Duodenal mucosa (tissue), 2 donors: Measurements from ENCODE around the gene NYAP1.

Source experiments
- H3K27ac ChIP-seq: one replicate; pipeline ENCODE4 v1.7.0; 2013; ENCODE audit warnings: low read depth, low read length
- H3K27me3 ChIP-seq, 2 donors: one replicate each; pipeline ENCODE4 v1.7.0; 2013; ENCODE audit warnings: low read length in 2 of 2, control low read depth in 1 of 2; ENCODE audit not compliant: insufficient read depth in 2 of 2, control insufficient read depth in 1 of 2
- H3K36me3 ChIP-seq, 2 donors: one replicate each; pipeline ENCODE4 v1.7.0; 2013; ENCODE audit warnings: low read length in 2 of 2, control low read depth in 1 of 2; ENCODE audit not compliant: insufficient read depth in 2 of 2, control insufficient read depth in 1 of 2
- H3K4me1 ChIP-seq, 2 donors: one replicate each; pipeline ENCODE4 v1.7.0; 2013; ENCODE audit warnings: low read length in 2 of 2, control low read depth in 1 of 2; ENCODE audit not compliant: insufficient read depth in 2 of 2, control insufficient read depth in 1 of 2
- H3K4me3 ChIP-seq, 2 donors: one replicate each; pipeline ENCODE4 v1.7.0; 2013; ENCODE audit warnings: low read length in 2 of 2, low read depth in 1 of 2
- H3K9ac ChIP-seq, 2 donors: one replicate each; pipeline ENCODE4 v1.7.0; 2013; ENCODE audit warnings: low read length in 2 of 2, low read depth in 1 of 2
- H3K9me3 ChIP-seq, 2 donors: one replicate each; pipeline ENCODE4 v1.7.0; 2013; ENCODE audit warnings: low read length in 2 of 2, control low read depth in 1 of 2; ENCODE audit not compliant: control insufficient read depth in 1 of 2

The NYAP1 gene

GRCh38 chr7:100484673-100485045 lies 932 bp downstream of the NYAP1 start:
- no peak overlapping the region for H3K9ac ChIP-seq
- no peak overlapping the region for H3K27ac ChIP-seq
- H3K4me1 ChIP-seq: peaks cover 6 to 7% of the 10 kb centered on the region in 2 donors
- no peaks in the 10 kb centered on the region for H3K27me3 ChIP-seq
- H3K4me3 ChIP-seq: no peak overlapping the region
- H3K36me3 ChIP-seq: no peaks in the 10 kb centered on the region
- H3K9me3 ChIP-seq: no peaks in the 10 kb centered on the region

GRCh38 chr7:100485471-100485876 lies 1.7 kb downstream of the NYAP1 start:
- Histone ChIP-seq H3K27ac (no peak overlapping the region), H3K4me3 (no peak overlapping the region), H3K27me3 (no peaks in the 10 kb centered on the region), H3K9me3 (no peaks in the 10 kb centered on the region), H3K4me1 (peaks cover 6% of the 10 kb centered on the region in 2 donors), H3K9ac (no peak overlapping the region), H3K36me3 (no peaks in the 10 kb centered on the region)

- Histone ChIP-seq H3K27ac (no peak overlapping the region), H3K9ac (no peak overlapping the region)
These were observed 2.4 kb downstream of the NYAP1 start for GRCh38 chr7:100486111-100486636.

DNA sequence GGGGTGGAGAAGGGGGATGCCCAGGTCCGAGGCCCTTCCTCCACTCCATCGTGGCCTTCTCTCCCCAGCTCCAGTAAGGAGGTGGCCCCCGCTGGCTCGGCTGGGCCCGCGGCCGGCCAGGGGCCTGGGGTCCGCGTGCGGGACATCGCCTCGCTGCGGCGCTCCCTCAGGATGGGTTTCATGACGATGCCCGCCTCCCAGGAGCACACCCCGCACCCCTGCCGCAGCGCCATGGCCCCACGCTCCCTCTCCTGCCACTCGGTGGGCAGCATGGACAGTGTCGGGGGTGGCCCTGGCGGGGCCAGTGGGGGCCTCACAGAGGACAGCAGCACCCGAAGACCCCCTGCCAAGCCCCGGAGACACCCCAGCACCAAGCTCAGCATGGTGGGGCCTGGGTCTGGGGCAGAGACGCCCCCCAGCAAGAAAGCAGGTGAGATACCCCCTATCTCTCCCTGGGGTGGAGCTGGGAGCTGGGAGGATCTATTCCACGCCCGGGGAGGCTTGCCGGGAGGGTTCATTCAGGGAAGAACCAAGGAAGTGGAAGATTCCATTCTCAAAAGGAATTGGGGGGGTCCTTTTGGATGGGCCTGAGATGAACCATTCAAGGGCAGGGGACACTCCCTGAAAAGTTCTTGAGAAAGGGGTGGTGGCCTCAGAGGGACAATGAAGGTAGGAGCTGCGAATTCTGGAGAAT lies 3.2 kb downstream of the NYAP1 start:
- Histone ChIP-seq H3K27ac (no peak overlapping the region), H3K27me3 (no peaks in the 10 kb centered on the region), H3K4me3 (no peak overlapping the region), H3K9me3 (no peaks in the 10 kb centered on the region), H3K36me3 (no peaks in the 10 kb centered on the region), H3K4me1 (peaks cover 6% of the 10 kb centered on the region in 2 donors), H3K9ac (no peak overlapping the region)

More at GRCh38 chr7:100486111-100486636, 2.4 kb downstream of the NYAP1 start:
- Histone ChIP-seq H3K27me3 (no peaks in the 10 kb centered on the region), H3K9me3 (no peaks in the 10 kb centered on the region), H3K4me1 (peaks cover 6% of the 10 kb centered on the region in 2 donors), H3K4me3 (no peak overlapping the region), H3K36me3 (no peaks in the 10 kb centered on the region)

DNA sequence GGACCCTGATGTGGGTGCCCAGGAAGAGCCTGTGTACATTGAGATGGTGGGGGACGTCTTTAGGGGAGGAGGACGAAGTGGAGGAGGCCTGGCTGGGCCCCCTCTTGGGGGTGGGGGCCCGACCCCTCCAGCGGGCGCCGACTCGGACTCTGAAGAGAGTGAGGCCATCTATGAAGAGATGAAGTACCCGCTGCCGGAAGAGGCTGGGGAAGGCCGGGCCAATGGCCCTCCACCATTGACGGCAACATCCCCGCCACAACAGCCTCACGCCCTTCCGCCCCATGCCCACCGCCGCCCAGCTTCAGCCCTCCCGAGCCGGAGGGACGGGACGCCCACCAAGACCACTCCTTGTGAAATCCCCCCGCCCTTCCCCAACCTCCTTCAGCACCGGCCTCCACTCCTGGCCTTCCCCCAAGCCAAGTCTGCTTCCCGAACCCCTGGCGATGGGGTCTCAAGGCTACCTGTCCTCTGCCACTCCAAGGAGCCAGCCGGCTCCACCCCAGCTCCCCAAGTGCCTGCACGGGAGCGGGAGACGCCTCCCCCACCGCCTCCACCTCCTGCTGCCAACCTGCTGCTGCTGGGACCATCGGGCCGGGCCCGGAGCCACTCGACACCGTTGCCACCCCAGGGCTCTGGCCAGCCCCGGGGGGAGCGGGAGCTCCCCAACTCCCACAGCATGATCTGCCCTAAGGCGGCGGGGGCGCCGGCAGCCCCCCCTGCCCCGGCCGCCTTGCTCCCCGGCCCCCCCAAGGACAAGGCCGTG lies 4.8 kb downstream of the NYAP1 start:
- no peaks in the 10 kb centered on the region for H3K36me3 ChIP-seq
- H3K27ac ChIP-seq: no peak overlapping the region
- H3K4me1 ChIP-seq: peaks cover 3 to 5% of the 10 kb centered on the region in 2 donors
- H3K27me3 ChIP-seq: no peaks in the 10 kb centered on the region
- no peak overlapping the region for H3K9ac ChIP-seq
- no peaks in the 10 kb centered on the region for H3K9me3 ChIP-seq
- H3K4me3 ChIP-seq: no peak overlapping the region

GRCh38 chr7:100489121-100489520 lies 5.4 kb downstream of the NYAP1 start:
- Histone ChIP-seq H3K9ac (no peak overlapping the region), H3K36me3 (no peaks in the 10 kb centered on the region), H3K4me1 (peaks cover 8 to 9% of the 10 kb centered on the region in 2 donors), H3K4me3 (no peak overlapping the region), H3K9me3 (no peaks in the 10 kb centered on the region), H3K27me3 (no peaks in the 10 kb centered on the region), H3K27ac (no peak overlapping the region)

DNA sequence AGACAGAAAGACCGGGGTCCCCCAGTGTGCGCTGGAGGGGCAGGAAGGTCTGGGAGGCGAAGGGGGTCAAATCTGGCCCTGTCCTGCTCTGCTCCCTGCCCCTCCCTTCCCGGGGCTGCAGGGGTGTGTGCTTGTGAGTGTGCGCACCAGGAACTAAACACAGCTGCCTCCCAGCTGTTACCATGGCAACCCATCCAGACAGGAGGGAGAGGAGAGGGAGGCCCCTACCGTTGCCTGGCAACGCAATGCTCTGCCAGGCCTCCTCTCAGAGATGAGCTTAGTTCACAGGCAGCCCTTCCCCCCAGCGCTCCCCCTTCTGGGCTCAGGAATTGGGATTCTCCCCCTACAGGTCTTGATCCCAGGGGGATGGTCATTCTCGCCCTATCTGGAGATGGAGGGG lies 6.1 kb downstream of the NYAP1 start:
- H3K9ac ChIP-seq: no peak overlapping the region
- no peak overlapping the region for H3K4me3 ChIP-seq
- no peaks in the 10 kb centered on the region for H3K36me3 ChIP-seq
- H3K4me1 ChIP-seq: peaks cover 8 to 9% of the 10 kb centered on the region in 2 donors
- H3K9me3 ChIP-seq: no peaks in the 10 kb centered on the region
- no peak overlapping the region for H3K27ac ChIP-seq
- no peaks in the 10 kb centered on the region for H3K27me3 ChIP-seq

GRCh38 chr7:100490483-100491191 lies 6.9 kb downstream of the NYAP1 start:
- H3K27ac ChIP-seq: no peak overlapping the region
- H3K9me3 ChIP-seq: no peaks in the 10 kb centered on the region
- H3K4me3 ChIP-seq: no peak overlapping the region
- no peak overlapping the region for H3K9ac ChIP-seq
- H3K4me1 ChIP-seq: peaks cover 8 to 9% of the 10 kb centered on the region in 2 donors
- no peaks in the 10 kb centered on the region for H3K36me3 ChIP-seq
- H3K27me3 ChIP-seq: no peaks in the 10 kb centered on the region

DNA sequence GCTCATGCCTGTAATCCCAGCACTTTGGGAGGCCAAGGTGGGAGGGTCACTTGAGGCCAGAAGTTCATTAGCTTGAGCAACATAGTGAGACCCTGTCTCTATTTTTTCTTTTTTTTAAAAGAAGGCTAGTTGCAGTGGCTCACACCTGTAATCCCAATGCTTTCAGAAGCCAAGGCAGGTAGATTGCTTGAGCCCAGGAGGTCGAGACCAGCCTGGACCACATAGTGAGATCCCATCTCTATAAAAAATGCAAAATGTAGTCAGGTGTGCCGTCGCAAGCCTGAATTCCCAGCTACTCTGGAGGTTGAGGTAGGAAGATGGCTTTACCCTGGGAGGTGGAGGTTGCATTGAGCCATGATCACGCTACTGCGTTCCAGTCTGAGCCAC lies 7.5 kb downstream of the NYAP1 start:
- no peaks in the 10 kb centered on the region for H3K27me3 ChIP-seq
- no peak overlapping the region for H3K9ac ChIP-seq
- no peaks in the 10 kb centered on the region for H3K36me3 ChIP-seq
- no peak overlapping the region for H3K27ac ChIP-seq
- H3K4me3 ChIP-seq: no peak overlapping the region
- peaks cover 8 to 9% of the 10 kb centered on the region in 2 donors for H3K4me1 ChIP-seq
- no peaks in the 10 kb centered on the region for H3K9me3 ChIP-seq
